HUES64 (cell line): ENCODE measurements around the gene CEBPZ.
"Not testable (repeated sequence)": the region's sequence is repeated elsewhere in the genome, so short reads cannot be mapped to it uniquely, and the experiment has no call there.

Experiments used
- H3K27ac ChIP-seq: 2 replicates; pipeline ENCODE4 v1.7.0; 2013; ENCODE audit warnings: low read depth, low read length, inconsistent platforms
- H3K27me3 ChIP-seq: 2 replicates; pipeline ENCODE4 v1.6.1; 2013; ENCODE audit warnings: mild to moderate bottlenecking, low read length; ENCODE audit not compliant: insufficient read depth
- H3K36me3 ChIP-seq: 2 replicates; pipeline ENCODE4 v1.6.1; 2013; ENCODE audit warnings: mild to moderate bottlenecking, low read length; ENCODE audit not compliant: insufficient read depth
- H3K4me1 ChIP-seq: 2 replicates; pipeline ENCODE4 v1.6.1; 2013; ENCODE audit warnings: mild to moderate bottlenecking, low read length, moderate library complexity; ENCODE audit not compliant: insufficient read depth
- H3K4me3 ChIP-seq: 2 replicates; pipeline ENCODE4 v1.5.1; 2013; ENCODE audit warnings: mild to moderate bottlenecking, low read length, moderate library complexity
- H3K9ac ChIP-seq: 2 replicates; pipeline ENCODE4 v1.6.1; 2013; ENCODE audit warnings: mild to moderate bottlenecking, low read depth, low read length
- H3K9me3 ChIP-seq: 2 replicates; pipeline ENCODE4 v1.6.1; 2013; ENCODE audit warnings: low read depth, low read length; ENCODE audit not compliant: insufficient read depth
- WGBS: fragments of 150-250, 120-280 bp; methylation state at CpG from one replicate; pipeline ENCODE4 v1.1.7; 2013; ENCODE audit warnings: missing lambda C conversion rate; 5-methylcytosine and 5-hydroxymethylcytosine counted together

Gene CEBPZ

GRCh38 chr2:37246205-37246604 lies 14.8 kb upstream of the CEBPZ start:
- H3K27ac ChIP-seq = no peak overlapping the region
- no peak overlapping the region for H3K9ac ChIP-seq
- no peak overlapping the region for H3K4me3 ChIP-seq
- H3K36me3 ChIP-seq = peaks cover 100% of the 10 kb centered on the region
- no peaks in the 10 kb centered on the region for H3K4me1 ChIP-seq
- no peaks in the 10 kb centered on the region for H3K9me3 ChIP-seq
- H3K27me3 ChIP-seq = no peaks in the 10 kb centered on the region

GRCh38 chr2:37244755-37245154 lies 13.4 kb upstream of the CEBPZ start:
- Histone ChIP-seq H3K27me3 (no peaks in the 10 kb centered on the region), H3K4me1 (no peaks in the 10 kb centered on the region), H3K9me3 (no peaks in the 10 kb centered on the region), H3K4me3 (no peak overlapping the region), H3K9ac (no peak overlapping the region), H3K36me3 (peaks cover 100% of the 10 kb centered on the region), H3K27ac (no peak overlapping the region)
- WGBS = 96% methylated on average over 3 of the region's 3 CpGs

- Histone ChIP-seq H3K36me3 (peaks cover 100% of the 10 kb centered on the region), H3K4me3 (no peak overlapping the region), H3K4me1 (no peaks in the 10 kb centered on the region), H3K27me3 (no peaks in the 10 kb centered on the region), H3K27ac (no peak overlapping the region), H3K9me3 (no peaks in the 10 kb centered on the region), H3K9ac (no peak overlapping the region)
- 82% methylated on average over 3 of the region's 4 CpGs for WGBS
Measured at GRCh38 chr2:37244017-37244416, 12.6 kb upstream of the CEBPZ start.

- Histone ChIP-seq H3K36me3 (peaks cover 100% of the 10 kb centered on the region), H3K4me3 (no peak overlapping the region), H3K27me3 (no peaks in the 10 kb centered on the region), H3K27ac (no peak overlapping the region), H3K4me1 (no peaks in the 10 kb centered on the region), H3K9ac (no peak overlapping the region), H3K9me3 (no peaks in the 10 kb centered on the region)
- WGBS = 95% methylated on average over 3 of the region's 4 CpGs
Measured at GRCh38 chr2:37243435-37243834, 12.0 kb upstream of the CEBPZ start.

GRCh38 chr2:37232131-37232933 lies 936 bp upstream of the CEBPZ start:
- Histone ChIP-seq H3K36me3 (peaks cover 62% of the 10 kb centered on the region), H3K4me3 (peak overlapping the region; percentile 98), H3K4me1 (peaks cover 32% of the 10 kb centered on the region), H3K27me3 (no peaks in the 10 kb centered on the region), H3K9me3 (no peaks in the 10 kb centered on the region), H3K9ac (peak overlapping the region; percentile 90), H3K27ac (peak overlapping the region; percentile 84)
- WGBS = 5% methylated on average over 18 of the region's 18 CpGs

- Histone ChIP-seq H3K4me3 (peak overlapping the region; percentile 98), H3K4me1 (peaks cover 45% of the 10 kb centered on the region), H3K9me3 (no peaks in the 10 kb centered on the region), H3K27ac (peak overlapping the region; percentile 84), H3K9ac (peak overlapping the region; percentile 90), H3K27me3 (no peaks in the 10 kb centered on the region), H3K36me3 (peaks cover 59% of the 10 kb centered on the region)
- 1% methylated on average over 6 of the region's 8 CpGs for WGBS
Measured at GRCh38 chr2:37230581-37230980, 815 bp downstream of the CEBPZ start.

- peaks cover 56% of the 10 kb centered on the region for H3K36me3 ChIP-seq
- H3K27ac ChIP-seq = no peak overlapping the region; the same call in 1 of the 2 replicates
- no peak overlapping the region for H3K9ac ChIP-seq
- H3K4me1 ChIP-seq = peaks cover 59% of the 10 kb centered on the region
- WGBS = 96% methylated on average over 3 of the region's 3 CpGs
- H3K4me3 ChIP-seq = peak overlapping the region; percentile 98
- no peaks in the 10 kb centered on the region for H3K27me3 ChIP-seq
- H3K9me3 ChIP-seq = no peaks in the 10 kb centered on the region
Measured at GRCh38 chr2:37228788-37229187, 2.6 kb downstream of the CEBPZ start.

GRCh38 chr2:37226863-37227262 lies 4.5 kb downstream of the CEBPZ start:
- Histone ChIP-seq H3K27me3 (no peaks in the 10 kb centered on the region), H3K36me3 (peaks cover 71% of the 10 kb centered on the region), H3K9ac (0 out of 2 replicates have a peak overlapping the region, but pooled peaks have one; percentile 19), H3K27ac (peak overlapping the region; percentile 94), H3K9me3 (no peaks in the 10 kb centered on the region), H3K4me1 (peaks cover 56% of the 10 kb centered on the region), H3K4me3 (peak overlapping the region; percentile 41)
- 45% methylated on average over 4 of the region's 4 CpGs for WGBS

- peaks cover 88% of the 10 kb centered on the region for H3K36me3 ChIP-seq
- peak overlapping the region; percentile 90 for H3K27ac ChIP-seq
- H3K9me3 ChIP-seq, H3K27me3 ChIP-seq: not testable (repeated sequence)
- H3K4me3 ChIP-seq = peak overlapping the region; percentile 16; the same call in 1 of the 2 replicates
- no CpG with 5 or more reads among the region's 2 CpGs for WGBS
- peaks cover 52% of the 10 kb centered on the region for H3K4me1 ChIP-seq
- H3K9ac ChIP-seq = peak overlapping the region; percentile 54; the same call in 1 of the 2 replicates
Measured at GRCh38 chr2:37225129-37225528, 6.3 kb downstream of the CEBPZ start.

GRCh38 chr2:37224063-37224462 lies 7.3 kb downstream of the CEBPZ start:
- H3K9ac ChIP-seq = peak overlapping the region; percentile 54; the same call in 1 of the 2 replicates
- H3K36me3 ChIP-seq = peaks cover 88% of the 10 kb centered on the region
- no peaks in the 10 kb centered on the region for H3K9me3 ChIP-seq
- H3K27ac ChIP-seq = peak overlapping the region; percentile 90
- peaks cover 42% of the 10 kb centered on the region for H3K4me1 ChIP-seq
- no peaks in the 10 kb centered on the region for H3K27me3 ChIP-seq
- H3K4me3 ChIP-seq = peak overlapping the region; percentile 16; the same call in 1 of the 2 replicates
- WGBS = 83% methylated on average over 1 of the region's 1 CpG

GRCh38 chr2:37223131-37223530 lies 8.3 kb downstream of the CEBPZ start:
- 98% methylated on average over 4 of the region's 4 CpGs for WGBS

More at GRCh38 chr2:37223131-37223530, 8.3 kb downstream of the CEBPZ start:
- Histone ChIP-seq H3K9ac (no peak overlapping the region), H3K36me3 (peaks cover 88% of the 10 kb centered on the region), H3K9me3 (no peaks in the 10 kb centered on the region), H3K27ac (no peak overlapping the region), H3K4me1 (peaks cover 34% of the 10 kb centered on the region), H3K27me3 (no peaks in the 10 kb centered on the region), H3K4me3 (no peak overlapping the region)
